Liver (tissue), 9 donors: ENCODE measurements around the gene PRRT3. TPM values are rescaled to one million over a fixed set of nuclear protein-coding genes. Genes with fewer than 3 reads are reported as not detected.

Source experiments
- DNase-seq: peaks from one replicate; pipeline ENCODE4 v3.0.0-alpha.2; 2017; ENCODE audit warnings: low spot score
- H3K27ac ChIP-seq, 2 donors: one replicate each; pipeline ENCODE4 v1.7.0; 2013; ENCODE audit warnings: inconsistent platforms in 2 of 2, low read length in 2 of 2, control low read depth in 1 of 2, low read depth in 1 of 2, mild to moderate bottlenecking in 1 of 2
- H3K27me3 ChIP-seq, 4 donors: one replicate each; pipeline versions ENCODE4 v1.6.1 to v1.7.0; 2013; ENCODE audit warnings: low read length in 3 of 4, inconsistent platforms in 1 of 4, mild to moderate bottlenecking in 1 of 4, moderate library complexity in 1 of 4; ENCODE audit not compliant: control insufficient read depth in 4 of 4, insufficient read depth in 4 of 4
- H3K36me3 ChIP-seq, 4 donors: one replicate each; pipeline versions ENCODE4 v1.6.1 to v1.7.0; 2013; ENCODE audit warnings: low read length in 3 of 4, mild to moderate bottlenecking in 3 of 4, low read depth in 1 of 4, moderate library complexity in 1 of 4; ENCODE audit not compliant: control insufficient read depth in 4 of 4, insufficient read depth in 3 of 4
- H3K4me1 ChIP-seq, 4 donors: one replicate each; pipeline versions ENCODE4 v1.6.1 to v1.7.0; 2013; ENCODE audit warnings: low read length in 3 of 4, mild to moderate bottlenecking in 3 of 4, moderate library complexity in 1 of 4; ENCODE audit not compliant: control insufficient read depth in 4 of 4, insufficient read depth in 4 of 4
- H3K4me3 ChIP-seq, 3 donors: one replicate each; pipeline versions ENCODE4 v1.6.1 to v1.7.0; 2013; ENCODE audit warnings: low read length in 3 of 3, control low read depth in 1 of 3, low read depth in 1 of 3, mild to moderate bottlenecking in 1 of 3
- H3K9ac ChIP-seq, 2 donors: one replicate each; pipeline ENCODE4 v1.7.0; 2013; ENCODE audit warnings: low read length in 2 of 2, mild to moderate bottlenecking in 2 of 2, moderate library complexity in 2 of 2, control low read depth in 1 of 2, low read depth in 1 of 2
- H3K9me3 ChIP-seq, 4 donors: one replicate each; pipeline versions ENCODE4 v1.6.1 to v1.7.0; 2013; ENCODE audit warnings: low read length in 3 of 4; ENCODE audit not compliant: control insufficient read depth in 4 of 4
- ATF3 ChIP-seq: IDR thresholded peaks from 2 replicates; pipeline ENCODE4 v1.6.1; 2016; ENCODE audit warnings: antibody characterized with exemption
- CTCF ChIP-seq: fragments of 150-350 bp; IDR thresholded peaks from 2 replicates; pipeline ENCODE4 v1.5.1; 2017; ENCODE audit warnings: improper control_type of control experiment, low read depth, low read length; ENCODE audit not compliant: missing input control
- EGR1 ChIP-seq, 2 donors: IDR thresholded peaks; 2 replicates each; pipeline ENCODE4 v1.6.1; 2016 to 2018; ENCODE audit warnings: antibody characterized with exemption in 2 of 2, low read depth in 2 of 2
- FOXA1 ChIP-seq: IDR thresholded peaks from 2 replicates; pipeline ENCODE4 v1.6.1; 2016; ENCODE audit warnings: antibody characterized with exemption
- FOXA2 ChIP-seq: IDR thresholded peaks from 2 replicates; pipeline ENCODE4 v1.6.1; 2016; ENCODE audit warnings: antibody characterized with exemption
- GABPA ChIP-seq, 2 donors: IDR thresholded peaks in 1 of 2; conservative IDR thresholded peaks in 1 of 2; 2 replicates each; pipeline ENCODE4 v1.6.1; 2016; ENCODE audit warnings: antibody characterized with exemption in 2 of 2, mild to moderate bottlenecking in 1 of 2, moderate library complexity in 1 of 2
- HNF4A ChIP-seq, 2 donors: conservative IDR thresholded peaks; 2 replicates each; pipeline ENCODE4 v1.6.1; 2016; ENCODE audit warnings: antibody characterized with exemption in 2 of 2, mild to moderate bottlenecking in 2 of 2
- HNF4G ChIP-seq: IDR thresholded peaks from 2 replicates; pipeline ENCODE4 v1.6.1; 2016; ENCODE audit warnings: antibody characterized with exemption
- JUND ChIP-seq, 2 donors: IDR thresholded peaks; 2 replicates each; pipeline ENCODE4 v1.6.1; 2016; ENCODE audit warnings: antibody characterized with exemption in 2 of 2
- MAX ChIP-seq: IDR thresholded peaks from 2 replicates; pipeline ENCODE4 v1.6.1; 2016; ENCODE audit warnings: antibody characterized with exemption
- NR2F2 ChIP-seq: IDR thresholded peaks from 2 replicates; pipeline ENCODE4 v1.6.1; 2016; ENCODE audit warnings: antibody characterized with exemption
- RAD21 ChIP-seq, 2 donors: IDR thresholded peaks; 2 replicates each; pipeline ENCODE4 v1.6.1; 2016; ENCODE audit warnings: antibody characterized with exemption in 2 of 2, mild to moderate bottlenecking in 2 of 2
- REST ChIP-seq: IDR thresholded peaks from 2 replicates; pipeline ENCODE4 v1.6.1; 2016; ENCODE audit warnings: antibody characterized with exemption, mild to moderate bottlenecking
- RXRA ChIP-seq, 2 donors: IDR thresholded peaks; 2 replicates each; pipeline ENCODE4 v1.6.1; 2017 to 2018; ENCODE audit warnings: antibody characterized with exemption in 2 of 2, mild to moderate bottlenecking in 1 of 2
- SP1 ChIP-seq: IDR thresholded peaks from 2 replicates; pipeline ENCODE4 v1.6.1; 2018; ENCODE audit warnings: antibody characterized with exemption, mild to moderate bottlenecking
- TAF1 ChIP-seq: conservative IDR thresholded peaks from 2 replicates; pipeline ENCODE4 v1.6.1; 2016; ENCODE audit warnings: antibody characterized with exemption, mild to moderate bottlenecking
- YY1 ChIP-seq: IDR thresholded peaks from 2 replicates; pipeline ENCODE4 v1.6.1; 2016; ENCODE audit warnings: antibody characterized with exemption, mild to moderate bottlenecking
- ZBTB33 ChIP-seq: IDR thresholded peaks from 2 replicates; pipeline ENCODE4 v1.6.1; 2016; ENCODE audit warnings: antibody characterized with exemption
- WGBS: extraction: QIAGEN DNeasy Blood & Tissue Kit; methylation state at CpG from one replicate; pipeline ENCODE4 v1.1.7; 2013; 5-methylcytosine and 5-hydroxymethylcytosine counted together
- polyA plus RNA-seq, 2 donors: library from polyadenylated mRNA; stranded (reverse) in 1 of 2; unstranded in 1 of 2; fragments of 200-250 nt in 1 of 2; fragments of >200 nt in 1 of 2; fragmentation: Nextera tagmentation in 1 of 2; extraction: Ambion mirVana in 1 of 2; gene quantifications; one replicate each; pipeline versions ENCODE4 v1.2.1 to v1.2.3, GENCODE V29; 2013 to 2015
- total RNA-seq, 2 donors: library from RNA; depleted of rRNA; stranded (reverse); fragments of >200 nt; gene quantifications; one replicate each; pipeline ENCODE4 v1.2.3, GENCODE V29; 2014
- donor health status: healthy.
- donor health status: healthy.
- donor health status: healthy.
- donor health status: healthy.
- donor health status: healthy.

PRRT3 gene
- total and polyA plus RNA-seq, 4 donors, result 0.14 to 0.79 (median 0.24) TPM

- DNase-seq, result no peak
- 39% methylated on average over 5 of the region's 5 CpGs for WGBS
- H3K4me1 ChIP-seq, result peaks cover 26 to 95% (median 73%) of the 10 kb centered on the region in 4 donors
These were observed 38.6 kb downstream of the PRRT3 start for GRCh38 chr3:9913601-9914000.

GRCh38 chr3:9912294-9912935 is 39.8 kb downstream of the PRRT3 start:
- Histone ChIP-seq H3K4me1 (peaks cover 23 to 95% (median 72%) of the 10 kb centered on the region in 4 donors), H3K9ac (no peak overlapping the region)
- no peak for DNase-seq

More at GRCh38 chr3:9913601-9914000, 38.6 kb downstream of the PRRT3 start:
- H3K9ac ChIP-seq, result peak overlapping the region in 1 of 2 donors; percentile 28
- no peak for TF ChIP-seq YY1
- no peak for TF ChIP-seq MAX
- TF ChIP-seq ATF3, result no peak
- no peak for TF ChIP-seq TAF1
- TF ChIP-seq EGR1 (IDR thresholded peaks at IDR 0.05; ENCODE audit: low read depth in 2 of 2), result no peak
- TF ChIP-seq HNF4A (conservative IDR thresholded peaks at IDR 0.05), result no peak
- TF ChIP-seq FOXA1, result no peak
- no peaks in the 10 kb centered on the region for H3K9me3 ChIP-seq
- H3K4me3 ChIP-seq, result no peak overlapping the region
- H3K36me3 ChIP-seq, result no peaks in the 10 kb centered on the region
- H3K27ac ChIP-seq, result peak overlapping the region; percentile 79 to 89
- no peaks in the 10 kb centered on the region for H3K27me3 ChIP-seq

More at GRCh38 chr3:9912294-9912935, 39.8 kb downstream of the PRRT3 start:
- no peaks in the 10 kb centered on the region for H3K9me3 ChIP-seq
- no peaks in the 10 kb centered on the region for H3K36me3 ChIP-seq
- WGBS, result 33% methylated on average over 7 of the region's 7 CpGs
- H3K4me3 ChIP-seq, result no peak overlapping the region
- no peaks in the 10 kb centered on the region for H3K27me3 ChIP-seq
- H3K27ac ChIP-seq, result peak overlapping the region; percentile 42 to 49
- TF ChIP-seq ATF3 (no peak), ZBTB33 (peak; percentile 73), YY1 (peak; percentile 71), RXRA (IDR thresholded peaks at IDR 0.05) (peak; percentile 49 to 88), MAX (peak; percentile 61), HNF4A (conservative IDR thresholded peaks at IDR 0.05) (peak; percentile 46 to 78), RAD21 (IDR thresholded peaks at IDR 0.05) (peak; percentile 33 to 34), TAF1 (no peak), SP1 (peak; percentile 46), FOXA2 (peak; percentile 52), JUND (IDR thresholded peaks at IDR 0.05) (peak in 1 of 2 donors; percentile 57), CTCF (no peak), NR2F2 (no peak), GABPA (IDR thresholded peaks at IDR 0.05 in 1 of 2, conservative IDR thresholded peaks at IDR 0.05 in 1 of 2) (no peak), HNF4G (no peak), FOXA1 (no peak), EGR1 (IDR thresholded peaks at IDR 0.05; ENCODE audit: low read depth in 2 of 2) (no peak), REST (peak; percentile 49)
